GM12891 (cell line): ENCODE data around the gene UNC5C.

Source experiments
- POLR2A ChIP-seq: IDR thresholded peaks from 2 replicates; pipeline ENCODE4 v1.6.1; 2011; ENCODE audit warnings: low read depth, low read length, control low read depth
- POLR2AphosphoS5 ChIP-seq: IDR thresholded peaks from 2 replicates; pipeline ENCODE4 v1.6.1; 2011; ENCODE audit warnings: low read depth, low read length, control low read depth
- TAF1 ChIP-seq: IDR thresholded peaks from 2 replicates; pipeline ENCODE4 v1.6.1; 2011; ENCODE audit warnings: low read depth, low read length, control low read depth

DNA sequence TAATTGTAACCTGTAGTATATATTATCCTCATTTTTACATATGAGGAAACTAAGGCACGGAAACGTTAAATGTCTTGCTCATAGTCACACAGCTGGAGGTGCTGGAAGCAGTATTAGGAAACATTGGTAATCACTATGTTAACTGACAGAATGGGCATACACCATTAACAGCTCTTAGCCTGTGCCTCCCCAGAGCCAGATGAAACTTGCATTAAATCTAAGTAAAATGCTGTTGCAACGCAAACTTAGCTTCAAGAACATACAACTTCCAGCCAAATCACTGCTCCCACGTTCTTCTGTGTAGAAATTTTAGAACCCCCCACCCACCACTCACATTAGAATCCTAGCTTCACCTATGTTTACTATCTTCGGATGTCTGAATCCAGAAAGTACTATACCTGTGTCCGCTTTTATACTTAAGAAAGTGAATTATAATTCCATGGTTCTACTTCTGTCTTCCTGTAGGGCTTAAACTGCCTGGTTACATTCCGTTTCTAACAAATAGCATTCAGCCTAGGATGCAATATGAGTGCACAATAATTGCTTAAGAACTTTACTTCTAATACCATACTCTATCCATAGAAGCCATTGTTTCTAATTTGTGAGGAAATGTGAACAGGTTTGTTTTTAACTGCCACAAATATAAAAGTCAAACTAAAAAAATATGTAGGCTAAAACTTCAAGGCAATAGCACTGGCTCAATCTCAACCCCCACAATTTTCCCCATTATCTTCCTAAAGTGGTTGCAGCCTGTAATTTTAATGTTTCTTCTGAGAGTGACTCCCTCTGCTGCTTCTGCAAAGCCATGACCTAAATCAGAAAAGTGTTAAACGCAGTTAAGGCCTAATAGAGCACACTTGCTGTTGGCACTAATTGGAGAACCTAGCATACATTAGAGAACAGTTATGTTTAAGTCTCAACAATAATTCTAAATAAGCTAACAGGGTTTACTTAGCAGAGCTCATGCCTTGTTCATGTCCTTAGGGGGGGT lies 4.4 kb downstream of the UNC5C start:
- TF ChIP-seq POLR2AphosphoS5 (no peak), POLR2A (no peak), TAF1 (no peak)
